Activated T-cell treated with anti-CD3 and anti-CD28 coated beads, Interleukin-2, amount 50 U/mL, for 24 hours (primary cell): Measurements from ENCODE around the gene FCN3.
A peak's percentile ranks its signal among the peaks of the same experiment; 100 is the strongest.
"Not testable (repeated sequence)": the region's sequence is repeated elsewhere in the genome, so short reads cannot be mapped to it uniquely, and the experiment has no call there.

ENCODE experiments used
- DNase-seq: peaks from one replicate; pipeline ENCODE4 v3.0.0-alpha.2; 2020
- H3K27ac Mint-ChIP-seq: 2 replicates; pipeline ENCODE4 v1.8.0; 2020; ENCODE audit warnings: mild to moderate bottlenecking, mixed read lengths
- H3K27me3 Mint-ChIP-seq: 2 replicates; pipeline ENCODE4 v1.8.0; 2020; ENCODE audit warnings: mixed read lengths
- H3K36me3 Mint-ChIP-seq: 2 replicates; pipeline ENCODE4 v1.8.0; 2020; ENCODE audit warnings: low read depth, mixed read lengths
- H3K4me1 Mint-ChIP-seq: 2 replicates; pipeline ENCODE4 v1.8.0; 2020; ENCODE audit warnings: low read depth, mixed read lengths
- H3K4me3 Mint-ChIP-seq: 2 replicates; pipeline ENCODE4 v1.8.0; 2020; ENCODE audit warnings: mild to moderate bottlenecking, moderate library complexity, mixed read lengths
- H3K9me3 Mint-ChIP-seq: 2 replicates; pipeline ENCODE4 v1.8.0; 2020; ENCODE audit warnings: mixed read lengths

The FCN3 gene

DNA sequence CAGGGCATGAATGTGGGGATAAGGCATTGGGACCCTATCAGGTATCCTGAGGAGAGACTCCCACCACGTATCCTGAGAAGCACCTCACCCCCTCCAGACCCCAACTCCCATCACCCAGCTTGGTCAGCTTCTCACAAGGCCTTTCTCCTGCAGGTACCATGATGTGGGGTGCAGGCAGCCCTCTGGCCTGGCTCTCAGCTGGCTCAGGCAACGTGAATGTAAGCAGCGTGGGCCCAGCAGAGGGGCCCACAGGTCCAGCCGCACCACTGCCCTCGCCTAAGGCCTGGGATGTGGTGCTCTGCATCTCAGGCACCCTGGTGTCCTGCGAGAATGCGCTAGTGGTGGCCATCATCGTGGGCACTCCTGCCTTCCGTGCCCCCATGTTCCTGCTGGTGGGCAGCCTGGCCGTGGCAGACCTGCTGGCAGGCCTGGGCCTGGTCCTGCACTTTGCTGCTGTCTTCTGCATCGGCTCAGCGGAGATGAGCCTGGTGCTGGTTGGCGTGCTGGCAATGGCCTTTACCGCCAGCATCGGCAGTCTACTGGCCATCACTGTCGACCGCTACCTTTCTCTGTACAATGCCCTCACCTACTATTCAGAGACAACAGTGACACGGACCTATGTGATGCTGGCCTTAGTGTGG is 19.1 kb upstream of the FCN3 start:
- Mint-ChIP-seq H3K27ac (peak overlapping the region; percentile 88), H3K4me1 (peaks cover 22% of the 10 kb centered on the region), H3K36me3 (peaks cover 3% of the 10 kb centered on the region), H3K9me3 (no peaks in the 10 kb centered on the region), H3K27me3 (no peaks in the 10 kb centered on the region), H3K4me3 (peak overlapping the region; percentile 86)
- no peak for DNase-seq

DNA sequence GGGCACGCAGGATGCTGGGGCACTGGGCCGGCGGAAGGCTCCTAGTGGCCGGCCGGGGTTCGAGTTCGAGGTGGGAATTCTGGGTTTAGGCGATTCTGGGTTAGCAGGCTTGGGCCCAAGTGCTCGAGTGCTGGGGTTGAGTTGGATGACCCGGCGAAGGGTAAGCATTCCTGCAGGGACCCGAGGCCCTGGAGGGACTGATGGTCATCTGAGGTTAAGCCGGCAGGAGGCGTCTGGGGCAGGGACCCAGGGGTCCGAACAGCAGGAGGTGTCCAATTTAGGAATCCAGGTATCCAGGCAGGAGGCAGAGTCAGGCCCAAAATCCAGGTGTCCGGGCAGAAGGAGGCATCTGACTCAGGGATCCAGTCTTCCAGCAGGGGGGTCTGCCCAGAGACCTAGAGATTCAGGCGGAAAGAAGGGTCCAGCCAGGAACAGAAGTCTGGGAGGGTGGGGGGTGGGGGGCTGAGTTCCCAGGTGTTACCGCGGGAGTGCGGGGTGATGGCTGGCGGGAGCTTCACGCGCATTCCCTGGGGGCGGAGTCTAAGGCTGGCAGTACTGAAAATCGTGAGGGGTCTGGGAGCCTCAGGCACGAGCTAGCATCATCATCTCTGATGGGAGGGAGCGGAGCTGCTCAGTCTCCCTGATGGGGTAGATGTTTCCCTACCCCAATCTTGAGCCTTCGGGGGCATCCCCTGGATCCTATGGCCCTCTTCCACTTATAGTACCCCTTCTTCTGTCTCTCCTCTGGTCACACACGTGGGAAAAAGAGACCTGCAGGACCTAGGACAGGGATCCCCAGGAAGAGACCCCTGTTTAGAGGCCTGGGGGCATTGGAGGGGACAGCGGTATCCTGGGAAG is 18.4 kb upstream of the FCN3 start:
- peaks cover 3% of the 10 kb centered on the region for H3K36me3 Mint-ChIP-seq
- peaks cover 22% of the 10 kb centered on the region for H3K4me1 Mint-ChIP-seq
- no peaks in the 10 kb centered on the region for H3K9me3 Mint-ChIP-seq
- peak overlapping the region; percentile 86 for H3K4me3 Mint-ChIP-seq
- DNase-seq, result no peak
- H3K27me3 Mint-ChIP-seq, result no peaks in the 10 kb centered on the region
- H3K27ac Mint-ChIP-seq, result peak overlapping the region; percentile 88

DNA sequence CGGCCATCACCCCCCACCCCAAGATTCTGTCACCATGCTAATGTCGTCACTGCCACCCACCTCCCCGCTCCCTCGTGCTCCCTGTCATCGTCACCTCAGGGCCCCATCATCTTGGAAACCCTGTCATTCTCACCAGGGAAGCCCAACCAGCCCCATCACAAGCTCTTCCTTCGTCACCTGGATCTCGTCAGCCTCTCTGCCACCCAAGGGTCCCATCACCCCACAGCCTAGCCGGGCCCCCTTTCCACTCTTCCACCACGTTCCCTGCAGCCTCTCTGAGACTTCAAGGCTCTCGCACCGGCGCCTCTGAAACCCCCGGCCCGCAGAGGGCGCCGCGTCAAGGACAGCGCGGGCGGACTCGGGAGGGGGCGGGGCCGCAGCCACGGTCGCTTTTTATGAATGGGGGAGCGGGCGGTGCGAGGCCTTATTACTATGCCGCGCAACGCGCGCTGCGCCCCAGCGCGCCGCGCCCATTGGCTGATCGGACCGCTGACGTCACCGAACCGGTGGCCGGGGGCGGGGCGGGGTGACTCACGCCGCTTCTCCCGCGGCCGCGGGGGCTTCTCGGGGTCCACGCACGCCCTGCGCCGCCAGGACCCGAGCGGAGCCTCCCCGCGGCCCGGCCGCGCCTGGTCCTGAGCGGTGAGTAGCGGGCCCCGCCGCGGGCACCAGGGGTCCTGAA is 17.6 kb upstream of the FCN3 start, which contains the start of gene GPR3:
Gene GPR3 (plus strand): TSS at position 527 of the 682 bp plus-strand sequence. CDS start 1,177 bp downstream, outside the sequence.
- peak; percentile 96 for DNase-seq
- H3K4me3 Mint-ChIP-seq, result peak within 1 kb of the TSS; percentile 86
- peak within 1 kb of the TSS; percentile 95 for H3K27ac Mint-ChIP-seq
- H3K27me3 Mint-ChIP-seq, result no peaks in the 10 kb centered on the region
- peaks cover 22% of the 10 kb centered on the region for H3K4me1 Mint-ChIP-seq
- no peaks in the 10 kb centered on the region for H3K9me3 Mint-ChIP-seq
- peaks cover 3% of the 10 kb centered on the region for H3K36me3 Mint-ChIP-seq

DNA sequence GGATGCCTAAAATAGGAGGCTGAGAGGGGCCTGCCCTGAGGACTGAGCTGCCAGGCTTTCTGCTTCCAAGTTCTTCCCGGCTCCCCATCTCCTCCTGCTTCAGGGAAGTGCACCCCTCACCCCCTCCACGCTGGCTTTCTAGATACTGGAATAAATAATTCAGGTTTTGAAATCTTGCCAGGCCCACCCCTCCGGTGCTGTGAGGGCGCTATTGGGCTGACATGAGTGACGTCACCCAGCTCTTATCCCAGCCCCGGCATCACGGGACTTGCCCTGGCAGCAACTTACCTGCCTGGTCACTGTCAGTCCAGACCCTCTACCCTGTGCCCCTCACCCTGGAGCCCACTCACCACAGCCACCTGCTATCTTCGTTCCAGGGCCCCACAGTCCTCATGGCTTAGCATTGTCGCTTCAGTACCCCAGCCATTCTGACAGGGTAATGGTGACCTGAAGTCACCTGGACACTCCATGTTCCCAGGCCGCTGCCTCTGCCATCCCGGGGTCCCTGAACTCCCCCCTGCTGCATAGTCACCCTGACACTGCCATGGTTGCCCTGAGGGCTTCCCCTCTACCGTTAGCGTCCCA is 17.0 kb upstream of the FCN3 start:
- peak; percentile 51 for DNase-seq
- Mint-ChIP-seq H3K4me1 (peaks cover 22% of the 10 kb centered on the region), H3K27me3 (no peaks in the 10 kb centered on the region), H3K36me3 (peaks cover 3% of the 10 kb centered on the region), H3K27ac (peak overlapping the region; percentile 95), H3K4me3 (peak overlapping the region; percentile 86), H3K9me3 (no peaks in the 10 kb centered on the region)

DNA sequence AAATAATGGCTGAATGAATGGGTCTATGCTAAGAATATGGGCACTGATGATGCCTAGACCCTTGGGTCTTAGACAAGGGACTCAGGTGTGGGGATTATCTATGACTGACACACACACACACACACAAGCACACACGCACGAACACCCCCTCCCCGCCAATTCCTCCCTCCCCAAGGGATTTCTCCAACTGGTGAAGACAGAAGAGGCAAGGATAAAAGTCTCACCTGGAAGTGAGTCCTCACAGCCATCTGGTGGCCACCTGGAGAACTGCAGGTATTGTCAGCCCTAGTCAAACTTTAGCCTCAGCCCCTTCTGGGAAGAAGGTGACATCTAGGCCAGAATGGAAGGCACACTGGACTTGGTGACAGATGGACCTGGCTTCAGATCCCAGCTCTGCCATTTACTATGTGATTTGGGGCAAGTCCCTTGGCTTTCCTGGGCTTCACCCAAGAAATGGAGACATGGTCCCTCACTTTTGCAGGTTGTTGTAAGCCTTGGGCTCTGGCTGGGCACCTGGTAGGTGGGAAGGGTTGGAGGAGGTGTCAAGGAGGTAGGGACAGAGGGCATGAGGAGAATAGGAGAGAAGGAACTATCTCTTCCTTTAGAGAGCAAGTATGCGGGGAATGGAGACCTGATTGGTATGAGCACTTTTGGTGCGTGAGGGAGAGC is 13.8 kb upstream of the FCN3 start:
- no peaks in the 10 kb centered on the region for H3K9me3 Mint-ChIP-seq
- no peaks in the 10 kb centered on the region for H3K27me3 Mint-ChIP-seq
- peaks cover 3% of the 10 kb centered on the region for H3K36me3 Mint-ChIP-seq
- DNase-seq, result peak; percentile 82
- H3K4me1 Mint-ChIP-seq, result peaks cover 16% of the 10 kb centered on the region
- no peak overlapping the region for H3K27ac Mint-ChIP-seq
- H3K4me3 Mint-ChIP-seq, result no peak overlapping the region

DNA sequence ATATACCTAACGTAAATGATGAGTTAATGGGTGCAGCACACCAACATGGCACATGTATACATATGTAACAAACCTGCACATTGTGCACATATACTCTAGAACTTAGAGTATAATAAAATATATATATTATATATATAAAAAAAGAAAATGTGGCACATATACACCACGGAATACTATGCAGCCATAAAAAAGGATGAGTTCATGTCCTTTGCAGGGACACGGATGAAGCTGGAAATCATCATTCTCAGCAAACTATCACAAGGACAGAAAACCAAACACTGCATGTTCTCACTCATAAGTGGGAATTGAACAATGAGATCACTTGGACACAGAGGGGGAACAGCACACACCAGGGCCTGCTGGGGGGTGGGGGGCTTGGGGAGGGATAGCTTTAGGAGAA is 10.2 kb upstream of the FCN3 start:
- H3K4me3 Mint-ChIP-seq, H3K36me3 Mint-ChIP-seq, DNase-seq, H3K9me3 Mint-ChIP-seq, H3K4me1 Mint-ChIP-seq, H3K27me3 Mint-ChIP-seq, H3K27ac Mint-ChIP-seq: not testable (repeated sequence)

DNA sequence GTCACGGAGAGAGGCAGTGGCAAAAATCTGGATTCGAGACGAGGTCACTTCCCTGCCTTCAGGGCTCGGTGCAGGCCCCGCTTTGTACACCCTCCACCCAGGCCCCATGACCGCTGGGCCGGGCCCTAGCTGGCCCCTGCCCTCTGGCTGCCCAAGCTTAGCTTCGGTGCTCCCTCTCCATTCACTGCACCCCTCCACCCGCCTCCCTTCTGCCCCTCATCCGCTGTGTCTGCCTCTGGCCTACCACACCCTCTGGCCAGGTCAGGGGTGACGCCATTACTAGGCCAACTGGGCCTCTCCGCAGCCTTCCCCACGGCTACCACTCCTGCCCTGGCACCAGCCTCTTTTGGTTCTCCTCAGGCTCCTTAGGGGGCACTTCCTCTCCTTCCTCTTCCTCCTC is 9.0 kb upstream of the FCN3 start:
- no peaks in the 10 kb centered on the region for H3K9me3 Mint-ChIP-seq
- no peaks in the 10 kb centered on the region for H3K36me3 Mint-ChIP-seq
- H3K27ac Mint-ChIP-seq, result no peak overlapping the region
- H3K4me3 Mint-ChIP-seq, result no peak overlapping the region
- no peak for DNase-seq
- no peaks in the 10 kb centered on the region for H3K4me1 Mint-ChIP-seq
- H3K27me3 Mint-ChIP-seq, result no peaks in the 10 kb centered on the region

DNA sequence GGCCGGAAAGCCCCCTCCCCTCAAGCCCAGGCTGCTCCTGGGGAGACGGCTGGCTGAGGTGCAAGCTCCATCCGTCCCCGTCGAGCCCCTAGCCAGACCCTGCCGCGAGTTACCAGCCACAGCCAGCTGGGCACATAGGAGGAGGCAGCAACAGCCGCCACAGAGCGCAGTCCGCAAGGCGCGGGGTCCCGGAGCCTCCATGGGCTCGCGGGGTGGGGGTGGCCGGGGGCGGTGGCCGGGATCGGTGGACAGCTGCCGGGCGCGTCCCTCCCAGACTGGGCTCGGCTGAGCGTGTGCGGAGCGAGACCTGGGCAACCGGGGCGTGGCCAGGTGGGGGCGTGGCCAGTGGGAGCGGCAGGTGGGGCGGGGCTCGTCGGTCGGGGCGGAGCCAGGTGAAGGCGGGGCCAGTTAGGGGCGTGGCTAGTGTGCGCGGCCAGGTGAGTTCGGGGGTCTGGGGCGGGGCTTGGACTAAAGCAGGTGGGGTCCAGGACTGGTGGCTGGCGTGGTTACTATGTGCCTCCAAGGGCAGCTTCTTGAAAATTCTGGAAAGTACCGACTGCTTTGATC is 8.5 kb upstream of the FCN3 start, which contains the start of gene CD164L2:
Gene CD164L2 (minus strand): TSS at position 295 of the 567 bp plus-strand sequence. CDS start 94 bp downstream, at position 201.
- H3K27me3 Mint-ChIP-seq, result no peaks in the 10 kb centered on the region
- peak; percentile 66 for DNase-seq
- no peaks in the 10 kb centered on the region for H3K36me3 Mint-ChIP-seq
- no peaks in the 10 kb centered on the region for H3K9me3 Mint-ChIP-seq
- H3K4me1 Mint-ChIP-seq, result no peaks in the 10 kb centered on the region
- H3K27ac Mint-ChIP-seq, result no peak within 1 kb of the TSS
- no peak within 1 kb of the TSS for H3K4me3 Mint-ChIP-seq

DNA sequence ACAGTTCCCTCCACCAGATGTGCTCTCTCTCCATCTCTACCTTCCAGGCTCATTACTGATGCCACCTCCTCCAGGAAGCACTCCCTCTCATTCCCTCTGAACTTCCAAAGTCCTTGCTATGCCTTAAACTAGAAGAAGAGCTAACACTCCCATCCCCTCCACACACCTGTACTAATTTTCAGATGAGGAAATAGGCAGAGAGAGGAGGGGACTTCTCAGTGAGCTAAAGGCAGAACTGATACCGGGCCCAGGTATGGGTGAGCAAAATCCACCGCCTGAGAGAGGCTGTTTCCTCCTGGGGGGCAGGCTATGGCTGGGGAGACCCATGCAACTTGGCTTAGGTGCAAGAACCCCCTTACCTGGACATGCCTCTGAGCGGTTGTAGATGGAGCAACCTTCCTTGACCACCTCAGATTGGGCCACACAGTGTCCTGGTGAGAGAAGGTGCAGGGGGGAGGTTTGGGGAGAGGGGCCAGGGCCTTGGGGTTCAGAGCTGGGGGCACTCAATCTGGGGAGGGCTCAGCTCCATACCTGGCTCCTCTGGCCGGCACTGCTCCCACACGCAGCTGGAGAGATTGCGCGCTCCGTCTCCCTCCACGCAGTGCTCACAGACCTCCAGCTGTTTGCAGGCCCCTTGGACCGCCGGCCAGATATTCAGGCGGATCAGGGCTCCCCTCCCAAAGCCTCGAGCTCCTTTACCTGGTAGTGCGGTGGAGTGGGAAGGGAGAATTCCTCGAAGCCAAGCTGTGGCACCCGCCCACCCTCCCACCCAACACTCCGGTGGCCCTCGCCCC is 7.5 kb upstream of the FCN3 start:
- no peaks in the 10 kb centered on the region for H3K9me3 Mint-ChIP-seq
- no peaks in the 10 kb centered on the region for H3K36me3 Mint-ChIP-seq
- no peak for DNase-seq
- no peaks in the 10 kb centered on the region for H3K4me1 Mint-ChIP-seq
- H3K27ac Mint-ChIP-seq, result no peak overlapping the region
- H3K27me3 Mint-ChIP-seq, result no peaks in the 10 kb centered on the region
- no peak overlapping the region for H3K4me3 Mint-ChIP-seq

DNA sequence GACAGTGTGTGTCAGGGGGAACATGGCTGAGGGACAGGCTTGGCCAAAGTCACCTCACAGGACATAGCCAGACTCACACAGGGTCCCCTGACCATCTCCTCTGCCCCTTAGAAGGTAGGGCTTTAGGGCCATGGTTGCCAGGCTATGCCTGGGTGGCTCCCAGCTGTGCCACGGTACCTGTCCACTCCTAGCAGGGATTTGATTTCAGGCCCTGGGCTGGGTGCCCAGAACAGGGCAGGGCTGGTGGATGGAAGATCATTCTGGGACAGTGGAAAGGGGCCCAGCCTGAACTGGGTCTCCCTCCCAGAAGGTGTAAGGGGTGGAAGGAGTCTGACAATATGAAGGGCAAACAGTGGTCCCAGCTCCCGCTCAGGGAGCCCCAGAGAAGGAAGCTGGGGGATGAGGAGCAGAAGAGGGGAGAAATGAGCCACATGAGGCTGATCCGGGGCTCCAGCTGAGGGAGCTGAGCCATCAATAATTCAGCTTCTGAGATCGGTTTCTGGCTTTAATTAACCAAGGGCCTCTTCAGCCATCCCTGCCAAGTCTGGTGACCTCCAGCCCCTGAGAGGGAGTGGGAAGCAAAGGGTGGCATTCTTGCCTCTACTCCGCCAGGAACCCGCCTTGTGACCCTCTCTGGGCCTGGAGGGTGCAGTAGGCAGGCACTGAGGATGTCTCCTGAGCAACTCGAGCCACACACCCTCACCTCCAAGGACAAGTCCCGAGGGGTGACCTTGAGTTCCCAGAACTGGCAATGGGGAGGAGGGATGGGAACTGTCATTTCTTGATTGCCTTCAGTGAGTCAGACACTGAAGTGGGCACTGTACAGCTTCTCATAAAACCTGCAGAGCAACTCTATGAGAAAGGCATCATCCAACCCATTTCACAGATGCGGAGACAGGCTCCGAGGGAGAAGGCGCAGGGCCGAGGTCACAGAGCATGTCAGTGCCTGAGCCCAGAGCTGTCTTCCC is 6.4 kb upstream of the FCN3 start:
- DNase-seq, result no peak
- Mint-ChIP-seq H3K27me3 (no peaks in the 10 kb centered on the region), H3K36me3 (no peaks in the 10 kb centered on the region), H3K4me3 (no peak overlapping the region), H3K9me3 (no peaks in the 10 kb centered on the region), H3K27ac (peak overlapping the region; percentile 32), H3K4me1 (no peaks in the 10 kb centered on the region)

DNA sequence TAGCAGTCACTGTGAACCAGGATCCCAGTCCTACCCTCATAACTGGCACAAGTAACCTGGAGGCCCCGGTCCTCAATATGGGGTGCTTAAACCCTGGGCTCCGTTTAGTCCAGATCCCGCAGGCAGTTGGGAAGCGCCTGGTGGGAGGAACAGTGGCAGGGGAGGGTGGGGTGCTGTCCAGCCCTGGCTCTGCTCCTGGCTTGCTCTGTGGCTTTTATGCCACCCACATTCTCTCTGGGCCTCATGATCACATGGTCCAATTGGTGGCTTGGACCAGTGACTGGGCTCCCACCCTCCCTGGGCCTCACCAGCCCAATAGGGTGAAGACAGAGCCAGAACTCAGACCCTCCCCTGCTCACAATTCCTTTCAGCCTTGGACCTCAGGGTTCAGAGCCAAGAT is 5.6 kb upstream of the FCN3 start:
- DNase-seq, result no peak
- no peaks in the 10 kb centered on the region for H3K9me3 Mint-ChIP-seq

DNA sequence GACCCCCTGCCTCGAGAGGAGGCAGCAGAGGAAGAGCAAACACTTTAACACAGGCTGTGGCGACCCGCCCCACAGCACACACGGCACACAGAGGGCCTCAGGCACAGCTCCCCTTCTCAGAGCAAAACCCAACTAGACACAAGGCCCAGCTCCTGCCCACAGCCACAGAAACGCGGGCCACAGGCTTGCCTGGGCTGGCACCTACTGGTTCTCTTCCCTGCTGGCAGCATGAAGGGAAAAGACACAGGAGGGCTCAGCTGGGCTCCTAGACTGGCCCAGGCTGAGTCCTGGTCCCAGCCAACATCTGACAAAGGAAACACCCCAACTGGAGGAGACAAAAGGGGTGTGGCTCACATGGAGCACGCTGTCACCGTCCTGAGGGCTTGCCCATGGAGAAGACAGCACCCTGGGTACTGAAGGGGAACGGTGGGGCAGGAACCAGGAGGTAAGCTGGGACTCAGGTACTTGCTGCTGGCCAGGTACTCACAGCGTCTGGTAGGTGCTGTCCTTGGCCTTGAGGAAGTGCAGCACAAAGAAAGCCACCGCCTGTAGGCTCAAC is 5.0 kb upstream of the FCN3 start:
- Mint-ChIP-seq H3K27ac (no peak overlapping the region), H3K9me3 (no peaks in the 10 kb centered on the region), H3K4me3 (no peak overlapping the region), H3K27me3 (no peaks in the 10 kb centered on the region), H3K36me3 (no peaks in the 10 kb centered on the region), H3K4me1 (no peaks in the 10 kb centered on the region)
- DNase-seq, result no peak

More for the DNA sequence above, 5.6 kb upstream of the FCN3 start:
- no peaks in the 10 kb centered on the region for H3K4me1 Mint-ChIP-seq
- no peaks in the 10 kb centered on the region for H3K36me3 Mint-ChIP-seq
- H3K4me3 Mint-ChIP-seq, result no peak overlapping the region
- no peaks in the 10 kb centered on the region for H3K27me3 Mint-ChIP-seq
- no peak overlapping the region for H3K27ac Mint-ChIP-seq
